HCT116 (cell line): ENCODE measurements around the gene DBR1.

Experiments used
- CTCF ChIP-seq, 3 experiments: fragments of 200-600 bp in 1 of 3; sonication (generic) in 1 of 3; IDR thresholded peaks in 2 of 3; conservative IDR thresholded peaks in 1 of 3; 2 replicates each; pipeline ENCODE4 v1.5.1; 2012 to 2017; ENCODE audit warnings: low read depth in 2 of 3, low read length in 2 of 3, antibody characterized with exemption in 1 of 3, borderline replicate concordance in 1 of 3, control low read depth in 1 of 3, mild to moderate bottlenecking in 1 of 3, mixed read lengths in 1 of 3, mixed run types in 1 of 3, moderate library complexity in 1 of 3; ENCODE audit not compliant: insufficient read depth in 1 of 3
- EGR1 ChIP-seq: IDR thresholded peaks from 2 replicates; pipeline ENCODE4 v1.6.1; 2012; ENCODE audit warnings: low read depth
- ELF1 ChIP-seq: IDR thresholded peaks from 2 replicates; pipeline ENCODE4 v1.6.1; 2012; ENCODE audit warnings: low read depth, borderline replicate concordance
- EZH2 ChIP-seq: fragments of 200-600 bp; sonication (generic); IDR thresholded peaks from 2 replicates; pipeline ENCODE4 v1.6.1; 2017; ENCODE audit warnings: antibody characterized with exemption, mixed run types
- SP1 ChIP-seq: IDR thresholded peaks from 2 replicates; pipeline ENCODE4 v1.6.1; 2012; ENCODE audit warnings: low read depth
- YY1 ChIP-seq: IDR thresholded peaks from 2 replicates; pipeline ENCODE4 v1.6.1; 2011; ENCODE audit warnings: low read length, low read depth, moderate library complexity, mild to moderate bottlenecking; ENCODE audit not compliant: insufficient replicate concordance; ENCODE audit errors: extremely low read depth

- no peak for TF ChIP-seq EZH2
- no peak for TF ChIP-seq CTCF (IDR thresholded peaks at IDR 0.05 in 2 of 3, conservative IDR thresholded peaks at IDR 0.05 in 1 of 3; ENCODE audit: borderline replicate concordance in 1 of 3, insufficient read depth in 1 of 3, low read depth in 2 of 3, low read length in 2 of 3)
- no peak for TF ChIP-seq EGR1
- TF ChIP-seq YY1 = no peak
- no peak for TF ChIP-seq SP1
- no peak for TF ChIP-seq ELF1
These were observed 20.2 kb downstream of the DBR1 start for GRCh38 chr3:138154534-138154933.
